Vein endothelial cell (primary cell): ENCODE measurements around the gene CHCHD2. TPM values are rescaled to one million over a fixed set of nuclear protein-coding genes. Genes with fewer than 3 reads are reported as not detected.

Experiments
- small RNA-seq: library from RNA; depleted of rRNA; stranded (forward); fragments of <200 nt; gene quantifications from one replicate; pipeline ENCODE3, GENCODE V24; 2012
- total RNA-seq: library from RNA; depleted of rRNA; stranded (reverse); fragments of >200 nt; gene quantifications from 2 replicates; pipeline ENCODE4 v1.2.3, GENCODE V29; 2012

The CHCHD2 gene, protein sequence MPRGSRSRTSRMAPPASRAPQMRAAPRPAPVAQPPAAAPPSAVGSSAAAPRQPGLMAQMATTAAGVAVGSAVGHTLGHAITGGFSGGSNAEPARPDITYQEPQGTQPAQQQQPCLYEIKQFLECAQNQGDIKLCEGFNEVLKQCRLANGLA
- total RNA-seq = 323 and 364 TPM in 2 replicates

DNA sequence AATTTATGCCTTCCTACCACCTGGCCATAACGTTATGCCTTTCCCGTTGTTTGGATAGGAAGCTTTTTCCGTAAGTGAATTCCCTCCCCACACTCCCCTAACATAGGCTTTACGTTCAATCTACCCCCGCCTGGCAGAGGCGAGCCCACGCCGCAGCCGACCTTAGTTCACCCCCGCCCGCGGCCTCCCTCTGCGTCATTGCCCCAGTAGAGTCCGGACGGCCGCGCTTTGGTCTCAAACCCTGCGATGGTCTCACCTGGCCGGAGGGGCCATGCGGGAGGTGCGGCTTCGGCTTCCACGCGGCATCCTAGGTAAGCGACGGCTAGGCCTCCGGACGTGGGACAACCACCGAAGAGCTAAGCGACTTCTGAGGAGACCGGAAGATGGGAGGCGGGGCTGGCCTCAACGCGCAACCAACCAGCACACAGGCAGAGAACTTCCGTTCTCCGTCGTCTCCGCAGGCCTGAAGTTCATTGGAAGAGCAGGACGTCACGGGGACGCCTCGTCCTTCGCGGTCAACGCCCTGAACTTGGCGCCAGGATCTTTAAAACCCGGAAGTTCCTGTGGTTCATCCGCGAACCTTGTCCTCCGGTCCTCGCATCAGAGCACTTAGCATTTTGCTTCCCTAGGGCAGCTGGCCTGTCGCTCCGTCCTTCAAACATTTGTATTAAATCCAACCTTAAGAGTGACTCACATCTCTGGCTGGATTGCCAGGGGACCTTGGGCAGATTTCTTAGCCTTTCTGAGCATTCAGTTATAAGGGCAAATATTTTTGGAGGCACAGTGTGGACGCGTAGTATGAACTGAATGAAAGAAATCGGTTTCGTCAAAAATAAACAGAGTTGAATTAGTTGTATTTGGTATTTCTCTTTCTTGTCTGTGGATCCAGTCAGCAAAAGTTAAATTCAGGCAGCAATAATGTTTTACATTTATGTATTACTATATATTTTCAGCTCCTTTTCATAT is at the start of gene CHCHD2:
Gene CHCHD2, minus strand, starts transcription at position 369 of the 966 bp plus-strand sequence. Its CDS starts 63 bp downstream, at position 306.

DNA sequence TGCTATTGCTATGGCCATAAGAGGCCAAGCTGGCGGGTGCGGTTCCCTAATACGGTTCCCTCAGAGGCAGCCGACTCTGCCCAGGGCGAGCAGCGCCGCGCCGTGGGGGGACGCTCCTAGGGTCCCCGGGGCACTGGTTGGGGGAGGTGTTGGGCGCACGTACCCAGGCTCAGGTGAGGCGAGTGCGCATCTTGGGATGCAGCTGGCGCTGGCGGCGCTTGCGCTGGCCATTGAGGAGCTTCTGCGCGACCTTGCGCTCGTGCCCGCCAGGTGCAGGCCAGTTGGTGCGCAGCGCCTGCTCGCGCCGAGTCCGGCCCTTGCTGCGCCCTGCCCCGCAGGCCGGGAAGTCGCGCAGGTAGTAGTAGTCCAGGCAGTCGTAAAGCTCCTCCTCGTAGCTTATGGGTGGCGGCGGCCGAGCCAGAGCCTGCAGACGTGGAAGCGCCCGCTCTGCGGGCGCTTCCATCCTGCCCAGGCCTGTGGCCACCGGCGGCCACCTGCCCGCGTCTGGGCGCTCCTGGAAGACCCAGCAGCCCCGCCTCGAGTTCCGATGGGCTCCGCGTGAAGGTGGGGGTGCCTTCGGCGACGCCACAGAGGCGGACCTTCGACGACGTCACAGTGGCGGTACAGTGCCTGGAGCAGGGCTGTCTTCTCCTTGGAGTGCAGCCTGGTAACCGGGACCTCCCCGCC is 9.7 kb upstream of the CHCHD2 start, which contains the start of gene NUPR2:
Gene NUPR2, minus strand, starts transcription at position 566 of the 687 bp plus-strand sequence. Its CDS starts 103 bp downstream, at position 463.

DNA sequence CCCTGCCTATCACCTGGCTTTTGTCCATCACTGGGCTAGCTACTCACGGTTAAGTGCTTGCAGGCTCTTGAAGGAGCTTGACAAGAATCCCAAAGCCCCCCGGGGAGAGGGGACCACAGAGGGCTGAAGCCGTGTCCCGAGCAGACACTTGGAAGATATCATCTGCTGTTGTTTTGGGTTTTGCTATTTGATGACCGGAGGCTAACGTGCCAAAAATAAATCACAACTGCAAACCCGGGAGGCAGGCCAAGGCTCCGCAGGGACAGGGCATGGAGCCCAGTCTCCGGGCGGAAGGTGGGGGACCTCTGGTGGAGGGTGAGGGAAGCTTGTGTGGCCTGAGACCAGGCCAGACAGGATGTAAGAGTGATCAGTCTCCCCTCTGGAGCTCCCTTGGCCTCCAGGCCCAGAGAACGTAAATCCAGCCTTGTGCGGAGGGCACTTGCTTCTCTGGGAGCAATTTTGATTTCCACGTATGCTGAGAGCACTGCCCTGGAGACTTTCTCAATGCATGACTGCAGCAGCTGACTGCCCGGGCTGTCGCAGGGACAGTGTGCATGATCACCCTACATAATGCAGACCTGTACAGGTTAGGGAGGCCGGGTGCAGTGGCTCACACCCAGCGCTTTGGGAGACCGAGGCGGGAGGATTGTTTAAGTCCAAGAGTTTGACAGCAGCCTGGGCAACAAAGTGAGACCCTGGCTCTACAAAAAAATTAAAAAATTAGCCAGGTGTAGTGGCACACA is 13.3 kb downstream of the CHCHD2 start, which contains the start of gene PHKG1:
Gene PHKG1, minus strand, starts transcription at position 164 of the 743 bp plus-strand sequence. CDS start 4,011 bp downstream, outside the sequence.

DNA sequence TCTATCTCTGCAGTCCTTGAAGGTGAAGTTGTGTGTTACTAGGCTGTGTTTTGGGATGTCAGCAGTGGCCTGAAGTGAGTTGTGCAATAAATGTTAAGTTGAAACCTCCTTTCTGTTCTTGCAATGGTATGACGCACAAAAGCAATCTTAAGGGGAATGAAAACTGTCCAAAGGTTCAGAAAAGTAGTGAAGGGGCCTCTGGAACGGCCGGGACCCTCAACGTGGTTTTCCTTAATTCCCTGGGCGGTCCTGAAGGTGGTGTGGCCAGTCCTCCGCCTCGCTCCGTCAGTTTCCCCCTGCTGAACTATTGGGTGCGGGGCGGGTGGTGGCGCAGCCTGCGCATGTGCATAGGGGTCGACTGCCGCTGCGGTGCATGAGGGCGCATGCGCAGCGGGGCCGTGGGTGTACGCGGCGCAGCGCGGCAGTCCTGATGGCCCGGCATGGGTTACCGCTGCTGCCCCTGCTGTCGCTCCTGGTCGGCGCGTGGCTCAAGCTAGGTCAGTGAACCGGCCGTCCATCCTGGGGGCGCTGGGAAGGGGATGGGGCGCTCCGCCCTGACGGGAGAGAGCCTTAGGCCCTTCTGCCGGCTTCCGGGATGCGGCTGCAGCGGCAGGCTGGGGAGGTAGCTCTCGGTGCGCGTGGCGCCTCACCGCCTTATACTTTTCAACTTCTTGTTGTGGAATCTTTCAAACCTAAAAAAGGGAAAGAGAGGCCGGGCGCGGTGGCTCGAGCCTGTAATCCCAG is 42.2 kb downstream of the CHCHD2 start, which contains the start of gene SUMF2:
Gene SUMF2, plus strand, starts transcription at position 405 of the 744 bp plus-strand sequence. Its CDS starts 26 bp downstream, at position 431.

Small RNA genes within 50 kb of the gene (small RNA-seq; reads per million reads assigned to genes)
- 0.16 reads per million for gene SNORA15
- 0.93 reads per million, percentile 56 among the genes with 10 or more reads in this experiment for gene SNORA22B

Other genes starting within 250 kb of the CHCHD2 start
- not detected in 2 replicates for gene SEPTIN14, start 243.7 kb downstream of the CHCHD2 start, total RNA-seq
- 2.9 and 5.1 TPM in 2 replicates for gene ZNF713, start 219.0 kb downstream of the CHCHD2 start, total RNA-seq
- gene MRPS17, start 154.6 kb downstream of the CHCHD2 start, total RNA-seq = 17.0 and 20.2 TPM in 2 replicates
- gene NIPSNAP2, start 141.9 kb downstream of the CHCHD2 start, total RNA-seq = 60.7 and 69.9 TPM in 2 replicates
- gene PSPH, start 55.0 kb downstream of the CHCHD2 start, total RNA-seq = 33.1 and 40.8 TPM in 2 replicates
- 212 and 247 TPM in 2 replicates for gene CCT6A, start 54.7 kb downstream of the CHCHD2 start, total RNA-seq
- gene SUMF2, start 42.2 kb downstream of the CHCHD2 start, total RNA-seq = 135 and 161 TPM in 2 replicates
- gene PHKG1, start 13.5 kb downstream of the CHCHD2 start, total RNA-seq = 0.19 and 0.33 TPM in 2 replicates
- not detected in 2 replicates for gene NUPR2, start 9.9 kb upstream of the CHCHD2 start, total RNA-seq